ENCODE data around the gene MPI.
A peak's percentile ranks its signal among the peaks of the same experiment; 100 is the strongest.
"Not testable (repeated sequence)": the region's sequence is repeated elsewhere in the genome, so short reads cannot be mapped to it uniquely, and the experiment has no call there.

MPI gene

DNA sequence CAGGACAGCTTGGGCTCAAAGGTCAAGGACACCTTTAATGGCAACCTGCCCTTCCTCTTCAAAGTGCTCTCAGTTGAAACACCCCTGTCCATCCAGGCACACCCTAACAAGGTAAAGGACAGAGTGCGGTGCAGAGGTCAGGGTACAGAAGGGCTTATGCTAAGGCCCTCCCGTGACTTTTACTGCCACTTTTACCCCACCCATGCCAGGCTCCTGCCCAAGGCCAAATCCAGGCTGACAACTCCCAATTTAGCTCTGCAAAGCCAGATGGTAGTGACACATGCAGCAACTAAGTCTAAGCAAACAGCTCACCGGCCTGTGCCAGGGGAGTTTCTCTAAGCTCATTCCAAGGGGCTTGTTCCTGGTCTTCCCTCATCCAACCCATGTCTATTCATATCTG, 1.6 kb downstream of the MPI start:
- DNase-seq (ENCODE audit: low spot score) = no peak

GRCh38 chr15:74892313-74892712, 2.5 kb downstream of the MPI start:
- no peak for DNase-seq (ENCODE audit: low spot score)

DNA sequence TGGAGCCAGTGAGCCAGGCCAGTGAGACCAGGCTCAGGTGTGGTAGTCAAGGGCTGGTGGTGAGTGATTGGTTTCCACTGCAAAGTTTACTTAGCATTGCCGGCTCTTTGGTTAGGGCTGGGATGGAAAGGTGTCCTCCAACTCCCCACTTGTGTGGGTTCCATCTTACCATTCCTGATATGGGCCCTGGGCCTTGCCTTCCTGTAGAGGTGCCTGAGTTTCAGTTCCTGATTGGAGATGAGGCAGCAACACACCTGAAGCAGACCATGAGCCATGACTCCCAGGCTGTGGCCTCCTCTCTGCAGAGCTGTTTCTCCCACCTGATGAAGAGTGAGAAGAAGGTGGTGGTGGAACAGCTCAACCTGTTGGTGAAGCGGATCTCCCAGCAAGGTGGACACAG, 3.1 kb downstream of the MPI start:
- DNase-seq (ENCODE audit: low spot score) = no peak

DNA sequence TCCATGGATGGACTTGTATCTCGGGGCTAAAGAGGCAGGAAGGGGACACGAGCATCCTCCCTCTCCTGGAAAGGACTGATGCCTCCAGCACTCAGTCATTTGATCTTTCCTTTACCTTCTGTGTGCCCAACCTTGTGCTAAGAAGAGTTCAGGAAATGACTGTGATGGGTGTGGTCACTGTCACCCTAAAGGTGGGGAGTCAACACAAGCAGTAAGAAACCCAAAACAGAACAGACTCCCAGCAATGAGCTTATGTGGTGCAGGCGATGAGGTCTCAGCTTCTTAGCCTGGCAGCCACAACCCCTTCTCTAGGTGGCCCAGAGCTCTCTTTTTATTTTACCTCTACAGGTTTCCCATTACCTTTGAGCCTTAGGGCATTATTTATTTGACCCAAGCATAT, 3.8 kb downstream of the MPI start:
- no peak for DNase-seq (ENCODE audit: low spot score)

DNA sequence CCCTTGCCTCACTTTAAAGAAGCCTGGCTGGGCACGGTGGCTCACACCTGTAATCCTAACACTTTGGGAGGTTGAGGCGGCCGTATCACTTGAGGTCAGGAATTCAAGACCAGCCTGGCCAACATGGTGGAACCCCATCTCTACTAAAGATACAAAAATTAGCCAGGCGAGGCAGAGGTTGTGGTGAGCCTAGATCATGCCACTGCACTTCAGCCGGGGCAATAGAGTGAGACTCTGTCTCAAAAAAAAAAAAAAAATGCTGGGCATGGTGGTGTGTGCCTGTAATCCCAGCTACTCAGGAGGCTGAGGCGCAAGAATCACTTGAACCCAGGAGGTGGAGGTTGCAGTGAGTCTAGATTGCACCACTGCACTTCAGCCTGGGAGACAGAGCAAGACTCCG, 4.5 kb downstream of the MPI start:
- not testable (repeated sequence) for DNase-seq (ENCODE audit: low spot score)

DNA sequence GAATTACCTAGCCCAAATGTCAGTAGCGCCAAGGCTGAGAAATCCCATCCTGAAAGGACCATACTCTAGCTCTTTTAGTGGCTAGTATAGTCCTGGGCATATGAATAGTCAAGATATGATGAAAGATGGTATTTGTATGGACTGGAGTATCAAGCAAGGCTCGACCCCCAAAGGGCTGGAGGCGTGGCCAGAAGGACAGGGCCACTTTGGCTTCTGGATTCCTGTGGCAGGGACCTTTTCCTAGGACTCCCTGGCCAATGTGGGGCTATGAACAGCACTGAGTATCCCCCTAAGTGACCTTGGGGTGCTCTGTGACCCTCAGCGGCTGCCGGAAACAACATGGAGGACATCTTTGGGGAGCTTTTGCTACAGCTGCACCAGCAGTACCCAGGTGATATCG, 6.0 kb downstream of the MPI start:
- DNase-seq (ENCODE audit: low spot score) = no peak

DNA sequence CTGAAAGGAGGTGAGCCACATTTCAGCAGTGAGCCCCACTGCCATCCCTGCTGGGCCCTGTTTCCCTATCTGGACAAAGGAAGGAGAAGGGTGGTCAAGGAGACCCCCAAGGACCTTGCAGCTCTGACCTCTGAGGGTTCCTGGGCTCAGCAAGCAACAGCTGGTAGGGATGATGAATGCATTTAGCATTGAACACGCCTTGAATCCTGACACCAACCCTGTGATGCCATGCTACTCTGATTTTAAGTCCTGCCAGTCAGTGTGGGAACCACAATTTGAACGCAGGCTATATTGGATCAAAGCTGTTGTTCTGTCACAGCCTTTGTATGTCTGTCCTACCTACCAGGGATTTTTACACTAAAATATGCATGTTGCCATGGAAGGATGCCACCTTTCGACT, 6.5 kb downstream of the MPI start:
- no peak for DNase-seq (ENCODE audit: low spot score)

GRCh38 chr15:74897300-74897701, 7.5 kb downstream of the MPI start:
- no peak for DNase-seq (ENCODE audit: low spot score)

DNA sequence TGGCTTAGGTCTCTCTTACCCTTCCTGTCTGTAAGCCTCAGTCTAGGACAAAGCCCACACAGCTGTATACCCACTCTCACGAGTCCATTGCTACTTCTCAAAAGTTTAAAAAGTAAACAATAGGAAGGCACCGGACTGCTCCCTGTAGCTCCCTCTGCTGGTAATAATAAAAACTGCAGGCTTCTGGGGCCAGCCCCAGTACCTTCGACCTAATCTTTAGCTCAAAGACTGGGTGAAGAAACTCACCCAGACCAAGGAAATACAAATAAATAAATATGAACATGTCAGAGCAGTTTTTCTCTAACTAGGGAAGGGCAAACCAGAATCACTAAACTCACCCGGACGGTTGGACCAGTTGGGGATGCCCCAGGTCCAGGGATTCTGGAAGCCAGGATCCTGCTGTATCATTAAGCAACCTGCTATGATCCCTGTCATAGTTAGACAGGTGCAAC, 11.8 kb downstream of the MPI start:
- peak; percentile 85 for DNase-seq (ENCODE audit: low spot score)

DNA sequence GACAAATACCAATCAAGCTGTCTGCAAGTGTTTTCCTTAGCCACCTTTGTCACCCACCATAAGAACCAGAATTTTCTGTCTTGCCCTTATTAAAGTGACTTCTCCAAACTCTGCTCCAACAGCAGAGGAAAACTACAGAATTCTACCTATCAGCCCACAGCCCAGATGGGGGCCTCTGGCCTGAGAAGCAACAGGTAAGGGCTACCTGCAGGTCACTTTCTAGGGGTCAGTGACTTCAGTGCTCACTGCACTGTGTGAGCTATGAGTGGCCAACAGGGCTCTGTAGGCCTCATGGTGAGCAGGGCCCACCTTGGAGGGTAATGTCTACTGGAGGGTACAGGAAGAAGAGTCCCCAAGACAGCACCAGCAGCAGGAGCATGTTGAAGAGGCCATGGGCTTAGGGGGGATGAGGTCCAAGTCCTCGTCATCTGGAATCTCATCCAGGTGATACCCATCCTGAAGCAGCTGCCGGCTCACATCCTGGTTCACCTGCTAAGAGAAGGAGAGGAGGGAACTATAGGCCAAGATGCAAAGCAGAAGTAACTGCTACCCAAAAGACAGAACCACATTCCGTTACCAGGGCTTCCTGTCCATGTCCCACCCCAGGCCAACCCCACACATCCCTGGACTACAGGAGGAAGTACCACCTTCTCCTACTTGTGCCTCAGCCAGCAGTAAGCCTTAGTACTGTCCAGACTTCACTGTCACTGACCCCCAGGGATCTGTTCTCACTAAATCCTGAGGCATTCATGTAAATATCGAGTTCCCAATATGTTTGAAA, 12.6 kb downstream of the MPI start:
- no peak for DNase-seq (ENCODE audit: low spot score)

DNA sequence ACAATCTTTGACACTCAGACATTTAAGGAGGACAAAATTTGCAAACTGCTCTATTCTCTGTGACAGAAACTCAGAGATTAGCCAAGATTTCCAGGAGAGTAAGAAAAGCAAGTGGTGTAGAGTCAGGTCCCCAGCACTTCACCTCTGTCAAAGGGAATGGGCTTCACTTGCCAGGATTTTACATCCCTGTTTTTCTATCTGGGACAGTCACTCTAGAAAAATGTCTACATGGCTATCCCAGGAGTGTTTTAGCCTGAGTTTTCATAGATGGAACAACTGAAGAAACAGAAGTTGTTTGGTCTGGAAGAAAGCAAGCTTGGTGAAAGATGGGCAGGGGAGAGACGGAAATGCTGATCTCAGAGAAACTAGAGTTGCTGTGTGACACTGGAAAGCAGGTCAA, 13.8 kb downstream of the MPI start:
- DNase-seq (ENCODE audit: low spot score) = no peak

DNA sequence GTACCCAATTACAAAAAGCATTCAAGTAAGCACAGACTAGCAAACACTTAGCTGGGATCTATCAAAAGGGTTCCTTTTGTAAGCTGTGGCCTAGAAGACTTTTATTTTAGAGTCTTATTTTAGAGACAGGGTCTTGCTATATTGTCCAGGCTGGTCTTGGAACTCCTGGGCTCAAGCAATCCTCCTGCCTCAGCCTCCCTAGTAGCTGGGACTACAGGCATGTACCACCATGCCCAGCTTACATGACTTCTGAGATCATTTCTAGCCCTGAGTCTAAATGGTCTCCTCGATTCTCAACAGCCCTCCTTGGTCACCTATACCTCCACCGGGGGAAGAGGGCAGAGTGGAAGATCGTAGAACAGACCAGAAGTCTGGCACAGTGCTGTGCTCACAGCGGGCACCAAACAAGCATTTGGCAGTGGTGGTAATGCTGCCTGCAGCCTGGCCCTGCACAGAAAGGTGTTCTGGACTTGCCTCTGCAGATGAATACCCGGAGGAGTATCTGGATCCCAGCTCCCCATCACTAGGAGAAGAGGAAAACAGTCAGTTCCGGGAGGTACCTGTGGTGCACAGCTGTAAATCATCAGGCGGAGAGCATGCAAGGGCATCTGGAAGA, 14.5 kb downstream of the MPI start:
- no peak for DNase-seq (ENCODE audit: low spot score)

- no peak for DNase-seq (ENCODE audit: low spot score)
These were observed 16.2 kb downstream of the MPI start for GRCh38 chr15:74906067-74906449.

- DNase-seq (ENCODE audit: low spot score) = peak; percentile 98
These were observed 16.8 kb downstream of the MPI start, which contains the start of gene FAM219B for GRCh38 chr15:74906450-74907162. FAM219B (minus strand) TSS chr15:74906851; CDS start chr15:74906800, 51 bp downstream.

- DNase-seq (ENCODE audit: low spot score) = no peak
These were observed 17.5 kb downstream of the MPI start for GRCh38 chr15:74907163-74907870.

- DNase-seq (ENCODE audit: low spot score) = no peak
These were observed 18.8 kb downstream of the MPI start for GRCh38 chr15:74908635-74909034.

DNA sequence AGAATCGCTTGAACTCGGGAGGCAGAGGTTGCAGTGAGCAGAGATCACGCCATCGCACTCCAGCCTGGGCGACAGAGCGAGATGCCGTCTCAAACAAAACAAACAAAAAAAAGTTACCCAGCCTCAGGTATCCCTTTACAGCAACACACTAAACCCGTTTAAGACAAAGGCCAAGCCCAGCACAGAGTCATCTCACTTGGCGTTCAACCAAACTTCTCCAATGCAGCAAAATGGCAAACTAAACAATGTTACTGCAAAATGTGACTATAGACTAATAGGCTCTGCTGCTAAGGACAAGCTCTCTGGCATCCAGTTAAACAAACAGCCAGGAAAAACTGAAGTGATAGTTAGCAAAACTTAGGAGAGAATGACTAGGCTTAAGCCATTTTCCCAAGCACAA, 23.2 kb downstream of the MPI start:
- DNase-seq (ENCODE audit: low spot score) = no peak

DNA sequence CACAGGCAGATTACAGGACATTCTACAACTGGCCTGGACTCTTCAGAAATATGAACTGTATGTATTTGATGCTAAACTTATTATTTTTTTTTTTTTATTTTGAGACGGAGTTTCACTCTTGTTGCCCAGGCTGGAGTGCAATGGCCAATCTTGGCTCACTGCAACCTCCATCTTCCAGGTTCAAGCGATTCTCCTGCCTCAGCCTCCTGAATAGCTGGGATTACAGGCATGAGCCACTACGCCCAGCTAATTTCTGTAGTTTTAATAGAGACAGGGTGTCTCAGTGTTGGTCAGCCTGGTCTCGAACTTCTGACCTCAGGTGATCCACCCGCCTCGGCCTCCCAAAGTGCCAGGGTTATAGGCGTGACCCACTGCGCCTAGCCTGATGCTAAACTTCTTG, 24.0 kb downstream of the MPI start:
- not testable (repeated sequence) for DNase-seq (ENCODE audit: low spot score)

DNA sequence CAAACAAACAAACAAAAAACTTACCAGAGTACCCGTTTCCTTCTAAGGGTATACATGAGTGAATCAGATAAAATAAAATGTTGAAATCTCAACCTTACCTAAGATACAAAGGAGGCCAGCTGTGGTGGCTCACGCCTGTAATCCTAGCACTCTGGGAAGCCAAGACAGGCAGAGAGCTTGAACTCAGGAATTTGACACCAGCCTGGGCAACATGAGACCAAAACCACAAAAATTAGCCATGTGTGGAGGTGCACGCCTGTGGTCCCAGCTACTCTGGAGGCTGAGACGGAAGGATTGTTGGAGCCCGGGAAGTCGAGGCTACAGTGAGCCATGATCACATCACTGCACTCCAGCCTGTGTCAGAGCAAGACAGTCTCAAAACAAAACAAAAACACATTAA, 27.8 kb downstream of the MPI start:
- DNase-seq (ENCODE audit: low spot score) = no peak

- no peak for DNase-seq (ENCODE audit: low spot score)
These were observed 30.6 kb downstream of the MPI start for GRCh38 chr15:74920456-74920855.

GRCh38 chr15:74924525-74924924, 34.7 kb downstream of the MPI start:
- no peak for DNase-seq (ENCODE audit: low spot score)

DNA sequence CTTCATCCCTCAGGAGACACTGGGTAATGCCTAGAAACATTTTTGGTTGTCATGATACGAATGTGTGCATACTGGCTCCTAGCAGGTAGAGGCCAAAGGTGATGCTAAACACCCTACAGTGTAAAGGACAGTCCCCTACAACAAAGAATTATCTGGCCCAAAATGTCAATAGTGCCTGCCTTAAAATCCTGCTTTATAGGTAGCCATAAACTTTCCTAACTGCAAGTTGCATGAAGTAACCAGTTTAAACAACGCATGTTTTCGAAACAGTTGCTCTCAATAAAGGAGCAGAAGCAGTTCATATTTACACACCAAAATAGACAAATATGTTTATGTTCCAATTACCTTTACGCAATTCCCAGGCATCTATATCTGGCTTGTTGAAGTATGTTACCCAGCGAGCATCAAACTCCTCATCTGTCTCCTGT, 38.9 kb downstream of the MPI start:
- no peak for DNase-seq (ENCODE audit: low spot score)

Data from GM03348 (cell line).